HepG2 (cell line): ENCODE results near the gene SNUPN. TPM values are rescaled to one million over a fixed set of nuclear protein-coding genes. Genes with fewer than 3 reads are reported as not detected.
A peak's percentile ranks its signal among the peaks of the same experiment; 100 is the strongest.

Experiments used
- ARID5B ChIP-seq: IDR thresholded peaks from 2 replicates; pipeline ENCODE4 v1.4.0; 2020; ENCODE audit warnings: mild to moderate bottlenecking, missing genetic modification reagents
- DBP ChIP-seq: sonication (generic); formaldehyde crosslinking; IDR thresholded peaks from 2 replicates; pipeline ENCODE4 v1.4.0; 2020; ENCODE audit warnings: missing genetic modification reagents; ENCODE audit errors: not compliant biosample characterization
- DNMT1 ChIP-seq: sonication (generic); formaldehyde crosslinking; IDR thresholded peaks from 2 replicates; pipeline ENCODE4 v1.5.1; 2020; ENCODE audit warnings: mild to moderate bottlenecking, missing genetic modification reagents
- ESRRA ChIP-seq: sonication (generic); formaldehyde crosslinking; IDR thresholded peaks from 2 replicates; pipeline ENCODE4 v1.5.1; 2020; ENCODE audit warnings: mild to moderate bottlenecking, low read depth, missing genetic modification reagents
- FOXA1 ChIP-seq, 2 experiments: fragments of 450-650 bp in 1 of 2; sonication (generic) in 1 of 2; formaldehyde crosslinking in 1 of 2; IDR thresholded peaks; 2 replicates each; pipeline versions ENCODE4 v1.4.0 to v1.6.1; 2016 to 2020; ENCODE audit warnings: missing genetic modification reagents in 1 of 2
- GATAD1 ChIP-seq: IDR thresholded peaks from 2 replicates; pipeline ENCODE4 v1.6.1; 2016; ENCODE audit warnings: missing genetic modification reagents, missing compliant biosample characterization
- GTF2F1 ChIP-seq: fragments of 150-350 bp; IDR thresholded peaks from 2 replicates; pipeline ENCODE4 v1.6.1; 2014; ENCODE audit warnings: low read length
- HOXA3 ChIP-seq: sonication (generic); formaldehyde crosslinking; IDR thresholded peaks from 2 replicates; pipeline ENCODE4 v1.5.0; 2020; ENCODE audit warnings: missing genetic modification reagents
- KLF16 ChIP-seq, 2 experiments: sonication (generic) in 1 of 2; formaldehyde crosslinking in 1 of 2; IDR thresholded peaks; 2 replicates each; pipeline versions ENCODE4 v1.6.1 to v1.8.0; 2016 to 2023; ENCODE audit warnings: missing genetic modification reagents in 2 of 2, missing compliant biosample characterization in 1 of 2
- MBD4 ChIP-seq: IDR thresholded peaks from 2 replicates; pipeline ENCODE4 v1.6.1; 2012; ENCODE audit warnings: low read length, inconsistent platforms, borderline replicate concordance
- MZF1 ChIP-seq: sonication (generic); formaldehyde crosslinking; IDR thresholded peaks from 2 replicates; pipeline ENCODE4 v1.8.1; 2023; ENCODE audit warnings: mild to moderate bottlenecking, missing genetic modification reagents, borderline replicate concordance
- RXRB ChIP-seq: IDR thresholded peaks from 2 replicates; pipeline ENCODE4 v1.6.1; 2016; ENCODE audit warnings: borderline replicate concordance, missing genetic modification reagents, missing compliant biosample characterization
- SOX13 ChIP-seq, 3 experiments: fragments of 450-650 bp in 1 of 3; sonication (generic) in 1 of 3; formaldehyde crosslinking in 1 of 3; IDR thresholded peaks in 2 of 3; conservative IDR thresholded peaks in 1 of 3; 2 replicates each; pipeline versions ENCODE4 v1.5.0 to v1.6.1; 2016 to 2020; ENCODE audit warnings: antibody characterized with exemption in 1 of 3, mild to moderate bottlenecking in 1 of 3, missing compliant biosample characterization in 1 of 3, missing genetic modification reagents in 1 of 3, moderate library complexity in 1 of 3
- YEATS4 ChIP-seq: sonication (generic); formaldehyde crosslinking; IDR thresholded peaks from 2 replicates; pipeline ENCODE4 v1.4.0; 2020; ENCODE audit warnings: missing genetic modification reagents, borderline replicate concordance
- ZBTB7A ChIP-seq: sonication (generic); formaldehyde crosslinking; IDR thresholded peaks from 2 replicates; pipeline ENCODE4 v1.8.0; 2022; ENCODE audit warnings: mild to moderate bottlenecking, missing genetic modification reagents
- ZKSCAN8 ChIP-seq: IDR thresholded peaks from 2 replicates; pipeline ENCODE4 v1.6.1; 2016; ENCODE audit warnings: borderline replicate concordance, missing genetic modification reagents, missing compliant biosample characterization
- ZNF180 ChIP-seq: sonication (generic); formaldehyde crosslinking; IDR thresholded peaks from 2 replicates; pipeline ENCODE4 v1.4.0; 2020; ENCODE audit warnings: low read depth, missing genetic modification reagents, borderline replicate concordance
- ZNF235 ChIP-seq: sonication (generic); formaldehyde crosslinking; IDR thresholded peaks from 2 replicates; pipeline ENCODE4 v1.8.1; 2023; ENCODE audit warnings: mild to moderate bottlenecking, missing genetic modification reagents, borderline replicate concordance
- ZNF274 ChIP-seq: sonication (generic); formaldehyde crosslinking; IDR thresholded peaks from 2 replicates; pipeline ENCODE4 v1.5.1; 2020; ENCODE audit warnings: mild to moderate bottlenecking, missing genetic modification reagents
- ZNF329 ChIP-seq: sonication (generic); formaldehyde crosslinking; IDR thresholded peaks from 2 replicates; pipeline ENCODE4 v1.9.0; 2021; ENCODE audit warnings: low read depth, mild to moderate bottlenecking, missing genetic modification reagents
- ZNF552 ChIP-seq: sonication (generic); formaldehyde crosslinking; IDR thresholded peaks from 2 replicates; pipeline ENCODE4 v1.9.0; 2022; ENCODE audit warnings: missing genetic modification reagents, mild to moderate bottlenecking, borderline replicate concordance
- polyA plus RNA-seq, 8 experiments: library from polyadenylated mRNA; depleted of rRNA in 3 of 8; stranded (reverse) in 7 of 8; unstranded in 1 of 8; fragments of >200 nt; fragmentation: Illumina TruSeq in 4 of 8; extraction: Trizol in 4 of 8; gene quantifications; 2 replicates each; pipeline versions ENCODE4 v1.2.1 to v1.2.3, GENCODE V29; 2011 to 2016; ENCODE audit warnings: low read depth in 4 of 8, missing spikeins in 1 of 8, mixed read lengths in 1 of 8; ENCODE audit not compliant: insufficient read depth in 1 of 8
- total RNA-seq, 5 experiments: library from RNA; depleted of rRNA; stranded (reverse); fragments of >200 nt; fragmentation: Illumina TruSeq; extraction: Trizol; gene quantifications; 2 replicates each; pipeline ENCODE4 v1.2.3, GENCODE V29; 2016; ENCODE audit warnings: low read depth in 1 of 5

Gene SNUPN
- total and polyA plus RNA-seq, 2 of the 13 experiments (the other 11 are each of a cell fraction or from before 2014, with no cell fraction given), result 9.0 to 16.4 TPM

GRCh38 chr15:75650908-75651809 is 25.6 kb upstream of the SNUPN start (continued):
- peak in 1 of 2 experiments; percentile 49; a peak in 1 of 4 replicates for TF ChIP-seq KLF16 (CRISPR knock-in tag; IDR thresholded peaks at IDR 0.05)
- TF ChIP-seq GATAD1 (CRISPR knock-in tag), result peak; percentile 55; the same call in 1 of the 2 replicates
- no peak for TF ChIP-seq ZNF235
- peak; percentile 77 for TF ChIP-seq ARID5B (CRISPR knock-in tag)
- TF ChIP-seq MZF1, result 0 out of 2 replicates have a peak, but pooled peaks have one; percentile 25
- peak; percentile 82 for TF ChIP-seq ESRRA (CRISPR knock-in tag)
- no peak for TF ChIP-seq DBP (CRISPR knock-in tag)
- TF ChIP-seq ZNF329, result no peak
- TF ChIP-seq ZNF274 (CRISPR knock-in tag), result peak; percentile 67; the same call in 1 of the 2 replicates
- peak; percentile 98 for TF ChIP-seq RXRB (CRISPR knock-in tag)
- TF ChIP-seq FOXA1 (IDR thresholded peaks at IDR 0.05), result no peak
- peak; percentile 16; the same call in 1 of the 2 replicates for TF ChIP-seq FOXA1 (CRISPR knock-in tag; IDR thresholded peaks at IDR 0.05)
- TF ChIP-seq ZNF552 (CRISPR knock-in tag), result no peak
- TF ChIP-seq HOXA3 (CRISPR knock-in tag), result peak; percentile 68
- TF ChIP-seq ZKSCAN8, result peak; percentile 53
- TF ChIP-seq GTF2F1, result no peak
- no peak for TF ChIP-seq DNMT1 (CRISPR knock-in tag)
- TF ChIP-seq ZBTB7A, result peak; percentile 79; the same call in 1 of the 2 replicates
- TF ChIP-seq YEATS4 (CRISPR knock-in tag), result peak; percentile 50; the same call in 1 of the 2 replicates
- TF ChIP-seq MBD4, result no peak
- no peak for TF ChIP-seq SOX13 (IDR thresholded peaks at IDR 0.05)
- peak in 1 of 2 experiments; percentile 30; a peak in 1 of 4 replicates for TF ChIP-seq SOX13 (CRISPR knock-in tag; conservative IDR thresholded peaks at IDR 0.05 in 1 of 2, IDR thresholded peaks at IDR 0.05 in 1 of 2)
- no peak for TF ChIP-seq ZNF180
